ENCODE data around the gene ZNF184.
"Not testable (repeated sequence)": the region's sequence is repeated elsewhere in the genome, so short reads cannot be mapped to it uniquely, and the experiment has no call there.

ZNF184 gene

GRCh38 chr6:27433714-27434113, 39.2 kb downstream of the ZNF184 start:
- DNase-seq (ENCODE audit: low spot score in 2 of 2) (no peak), ATAC-seq (replicated peaks; ENCODE audit: extremely low read depth, poor library complexity, severe bottlenecking) (no peak)
- no peak overlapping the region for H3K4me3 Mint-ChIP-seq
- peaks cover 40% of the 10 kb centered on the region for H3K27me3 Mint-ChIP-seq
- no peaks in the 10 kb centered on the region for H3K36me3 Mint-ChIP-seq (ENCODE audit: insufficient read depth)
- H3K27ac Mint-ChIP-seq (ENCODE audit: low read depth) = no peak overlapping the region
- no peaks in the 10 kb centered on the region for H3K4me1 Mint-ChIP-seq
- peaks cover 13% of the 10 kb centered on the region for H3K9me3 Mint-ChIP-seq

DNA sequence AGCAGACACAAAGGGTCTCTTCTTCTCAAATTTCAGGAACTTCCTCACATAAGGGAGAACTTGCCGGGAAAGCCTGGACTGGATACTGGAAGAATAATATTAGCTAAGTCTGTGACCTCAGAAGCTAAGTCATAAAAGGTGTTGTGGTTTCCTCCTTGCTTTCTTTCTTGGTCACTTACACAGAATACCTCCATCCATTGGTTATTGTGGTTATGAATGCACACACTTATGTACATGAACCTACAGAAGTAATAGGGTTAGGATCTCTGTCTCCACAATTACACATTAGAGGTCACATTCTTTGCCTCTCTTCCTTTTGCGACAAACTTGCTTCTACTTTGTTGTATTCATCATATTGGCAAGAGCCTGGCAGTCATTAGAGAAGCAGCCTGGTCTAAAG, 43.9 kb downstream of the ZNF184 start:
- H3K9me3 Mint-ChIP-seq = peaks cover 4% of the 10 kb centered on the region
- no peak overlapping the region for H3K27ac Mint-ChIP-seq (ENCODE audit: low read depth)

DNA sequence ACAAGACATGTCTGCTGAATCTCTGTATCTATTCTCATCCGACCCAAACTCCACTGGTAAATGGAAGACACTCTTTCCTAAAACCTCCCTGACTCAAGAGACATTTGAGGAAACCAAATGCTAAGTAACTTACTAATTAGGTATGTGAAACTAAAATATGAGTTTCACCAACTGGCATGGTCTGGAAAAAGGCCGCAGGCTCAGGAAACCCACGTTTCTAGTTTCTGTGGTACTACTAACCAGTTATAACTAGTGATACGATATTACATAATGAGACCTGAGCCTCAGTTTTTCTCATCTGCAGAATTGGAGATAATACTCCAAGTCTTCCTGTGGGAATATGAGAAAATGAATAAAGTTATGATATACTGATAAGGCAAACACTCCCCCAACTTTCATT, 44.4 kb downstream of the ZNF184 start:
- Mint-ChIP-seq H3K27me3 (peaks cover 11% of the 10 kb centered on the region), H3K9me3 (no peaks in the 10 kb centered on the region), H3K4me3 (no peak overlapping the region), H3K36me3 (ENCODE audit: insufficient read depth) (no peaks in the 10 kb centered on the region), H3K27ac (ENCODE audit: low read depth) (no peak overlapping the region), H3K4me1 (no peaks in the 10 kb centered on the region)
- no peak for DNase-seq (ENCODE audit: low spot score in 2 of 2)
- ATAC-seq (replicated peaks; ENCODE audit: extremely low read depth, poor library complexity, severe bottlenecking) = no peak

More for the DNA sequence above, 43.9 kb downstream of the ZNF184 start:
- H3K4me3 Mint-ChIP-seq = no peak overlapping the region
- no peak for ATAC-seq (replicated peaks; ENCODE audit: extremely low read depth, poor library complexity, severe bottlenecking)
- DNase-seq (ENCODE audit: low spot score in 2 of 2) = no peak
- H3K36me3 Mint-ChIP-seq (ENCODE audit: insufficient read depth) = no peaks in the 10 kb centered on the region
- peaks cover 15% of the 10 kb centered on the region for H3K27me3 Mint-ChIP-seq
- H3K4me1 Mint-ChIP-seq = no peaks in the 10 kb centered on the region

- no peak for ATAC-seq (replicated peaks; ENCODE audit: extremely low read depth, poor library complexity, severe bottlenecking)
- Mint-ChIP-seq H3K27ac (ENCODE audit: low read depth) (no peak overlapping the region), H3K27me3 (peaks cover 8% of the 10 kb centered on the region), H3K4me1 (no peaks in the 10 kb centered on the region), H3K36me3 (ENCODE audit: insufficient read depth) (no peaks in the 10 kb centered on the region), H3K4me3 (no peak overlapping the region), H3K9me3 (no peaks in the 10 kb centered on the region)
- no peak for DNase-seq (ENCODE audit: low spot score in 2 of 2)
Measured at GRCh38 chr6:27426045-27426620, 46.8 kb downstream of the ZNF184 start.

GRCh38 chr6:27424851-27425250, 48.1 kb downstream of the ZNF184 start:
- not testable (repeated sequence) for ATAC-seq (replicated peaks; ENCODE audit: extremely low read depth, poor library complexity, severe bottlenecking); H3K4me1 Mint-ChIP-seq; H3K36me3 Mint-ChIP-seq (ENCODE audit: insufficient read depth); H3K9me3 Mint-ChIP-seq; H3K27ac Mint-ChIP-seq (ENCODE audit: low read depth); DNase-seq (ENCODE audit: low spot score in 2 of 2); H3K4me3 Mint-ChIP-seq
- H3K27me3 Mint-ChIP-seq = peaks cover 21% of the 10 kb centered on the region

DNA sequence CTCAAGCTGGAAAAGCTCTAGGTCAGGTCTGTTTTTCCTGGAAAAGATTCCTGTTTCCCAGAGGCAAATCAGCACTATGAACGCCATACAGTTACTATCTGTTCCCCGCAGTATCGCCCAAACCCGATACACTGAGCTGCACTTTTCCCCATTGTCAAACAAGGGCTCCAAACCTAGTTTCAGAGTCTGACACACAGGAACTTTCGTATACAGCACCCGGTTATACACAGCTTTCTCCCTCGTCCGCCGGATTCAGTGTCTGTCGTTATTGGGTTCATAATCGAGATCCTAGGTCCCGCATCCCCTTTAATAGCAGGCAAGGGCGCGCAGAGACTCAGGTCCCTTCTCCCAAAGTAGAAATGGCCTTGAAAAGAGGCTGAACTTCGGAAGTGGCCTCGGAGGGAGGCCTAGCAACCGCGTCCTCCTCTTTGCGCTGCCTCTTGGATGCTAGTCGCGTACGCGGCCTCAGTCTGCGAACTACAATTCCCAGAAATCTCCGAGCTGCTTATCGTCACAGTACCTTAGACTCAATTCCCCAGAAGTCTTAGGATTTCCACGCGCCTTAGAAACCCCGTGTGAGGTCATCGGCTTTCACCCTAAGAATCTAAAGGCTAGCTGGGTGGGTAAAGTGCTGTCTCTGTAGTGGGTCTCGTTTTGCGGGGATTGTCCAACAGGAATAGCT, 50.1 kb downstream of the ZNF184 start:
- DNase-seq (ENCODE audit: low spot score in 2 of 2) = no peak
- H3K4me3 Mint-ChIP-seq = no peak overlapping the region
- peaks cover 29% of the 10 kb centered on the region for H3K27me3 Mint-ChIP-seq
- no peaks in the 10 kb centered on the region for H3K9me3 Mint-ChIP-seq
- no peak overlapping the region for H3K27ac Mint-ChIP-seq (ENCODE audit: low read depth)
- ATAC-seq (replicated peaks; ENCODE audit: extremely low read depth, poor library complexity, severe bottlenecking) = no peak
- H3K4me1 Mint-ChIP-seq = no peaks in the 10 kb centered on the region
- H3K36me3 Mint-ChIP-seq (ENCODE audit: insufficient read depth) = no peaks in the 10 kb centered on the region

DNA sequence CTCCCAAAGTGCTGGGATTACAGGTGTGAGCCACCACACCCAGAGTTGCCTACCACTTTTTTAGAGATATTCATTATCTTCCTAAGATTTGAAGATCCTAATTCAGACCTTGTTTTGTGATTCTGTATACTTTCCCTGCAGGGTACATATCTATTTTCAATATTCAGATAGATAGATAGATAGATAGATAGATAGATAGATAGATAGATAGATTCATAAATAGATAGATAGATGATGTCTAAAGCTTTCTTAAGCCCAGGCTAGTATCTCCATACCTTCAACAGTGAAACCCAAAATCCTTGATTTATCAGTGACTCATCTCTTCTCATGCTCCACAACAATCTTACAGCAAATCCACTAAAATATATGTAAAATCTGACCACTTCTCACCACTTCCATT, 53.5 kb downstream of the ZNF184 start:
- Mint-ChIP-seq H3K4me1 (no peaks in the 10 kb centered on the region), H3K27ac (ENCODE audit: low read depth) (no peak overlapping the region), H3K27me3 (peaks cover 41% of the 10 kb centered on the region), H3K36me3 (ENCODE audit: insufficient read depth) (no peaks in the 10 kb centered on the region), H3K9me3 (no peaks in the 10 kb centered on the region), H3K4me3 (no peak overlapping the region)
- ATAC-seq (replicated peaks; ENCODE audit: extremely low read depth, poor library complexity, severe bottlenecking) (no peak), DNase-seq (ENCODE audit: low spot score in 2 of 2) (no peak)

- ATAC-seq (replicated peaks; ENCODE audit: extremely low read depth, poor library complexity, severe bottlenecking) (no peak), DNase-seq (ENCODE audit: low spot score in 2 of 2) (no peak)
- no peaks in the 10 kb centered on the region for H3K4me1 Mint-ChIP-seq
- H3K9me3 Mint-ChIP-seq = no peaks in the 10 kb centered on the region
- H3K4me3 Mint-ChIP-seq = no peak overlapping the region
- no peaks in the 10 kb centered on the region for H3K36me3 Mint-ChIP-seq (ENCODE audit: insufficient read depth)
- H3K27me3 Mint-ChIP-seq = peaks cover 30% of the 10 kb centered on the region
- no peak overlapping the region for H3K27ac Mint-ChIP-seq (ENCODE audit: low read depth)
Measured at GRCh38 chr6:27415898-27416297, 57.0 kb downstream of the ZNF184 start.

DNA sequence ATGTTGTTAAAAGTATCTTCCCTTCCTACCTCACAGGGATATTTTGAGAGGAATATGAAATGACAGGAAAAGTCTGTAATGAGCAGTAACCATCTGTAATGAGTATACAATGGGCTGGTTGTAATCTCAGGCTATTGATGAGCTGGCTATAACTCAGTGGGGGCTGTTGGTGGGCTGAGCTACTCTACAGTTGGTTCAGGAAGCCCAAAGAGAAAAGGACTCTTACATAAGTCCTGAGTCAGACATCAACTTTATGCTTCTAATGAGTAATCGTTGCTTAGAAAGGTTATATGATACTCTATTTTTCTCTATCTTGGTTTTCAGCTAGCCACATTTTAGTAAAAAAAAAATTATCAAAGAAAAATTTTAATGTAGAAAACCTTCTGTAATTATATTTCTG, 57.9 kb downstream of the ZNF184 start:
- Mint-ChIP-seq H3K27me3 (peaks cover 21% of the 10 kb centered on the region), H3K36me3 (ENCODE audit: insufficient read depth) (no peaks in the 10 kb centered on the region), H3K4me1 (no peaks in the 10 kb centered on the region), H3K4me3 (no peak overlapping the region), H3K27ac (ENCODE audit: low read depth) (no peak overlapping the region), H3K9me3 (no peaks in the 10 kb centered on the region)
- ATAC-seq (replicated peaks; ENCODE audit: extremely low read depth, poor library complexity, severe bottlenecking) (no peak), DNase-seq (ENCODE audit: low spot score in 2 of 2) (no peak)

GRCh38 chr6:27414300-27414699, 58.6 kb downstream of the ZNF184 start:
- no peaks in the 10 kb centered on the region for H3K9me3 Mint-ChIP-seq

GRCh38 chr6:27407153-27407814, 65.6 kb downstream of the ZNF184 start:
- H3K4me3 Mint-ChIP-seq = no peak overlapping the region
- peaks cover 1% of the 10 kb centered on the region for H3K36me3 Mint-ChIP-seq (ENCODE audit: insufficient read depth)
- H3K9me3 Mint-ChIP-seq = peaks cover 9% of the 10 kb centered on the region
- DNase-seq (ENCODE audit: low spot score in 2 of 2) = no peak
- peaks cover 3% of the 10 kb centered on the region for H3K27me3 Mint-ChIP-seq
- ATAC-seq (replicated peaks; ENCODE audit: extremely low read depth, poor library complexity, severe bottlenecking) = no peak
- H3K4me1 Mint-ChIP-seq = no peaks in the 10 kb centered on the region
- H3K27ac Mint-ChIP-seq (ENCODE audit: low read depth) = no peak overlapping the region

More at GRCh38 chr6:27414300-27414699, 58.6 kb downstream of the ZNF184 start:
- peaks cover 14% of the 10 kb centered on the region for H3K27me3 Mint-ChIP-seq
- H3K4me1 Mint-ChIP-seq = no peaks in the 10 kb centered on the region
- DNase-seq (ENCODE audit: low spot score in 2 of 2) = no peak
- no peak overlapping the region for H3K4me3 Mint-ChIP-seq
- ATAC-seq (replicated peaks; ENCODE audit: extremely low read depth, poor library complexity, severe bottlenecking) = no peak
- H3K27ac Mint-ChIP-seq (ENCODE audit: low read depth) = no peak overlapping the region
- H3K36me3 Mint-ChIP-seq (ENCODE audit: insufficient read depth) = no peaks in the 10 kb centered on the region

DNA sequence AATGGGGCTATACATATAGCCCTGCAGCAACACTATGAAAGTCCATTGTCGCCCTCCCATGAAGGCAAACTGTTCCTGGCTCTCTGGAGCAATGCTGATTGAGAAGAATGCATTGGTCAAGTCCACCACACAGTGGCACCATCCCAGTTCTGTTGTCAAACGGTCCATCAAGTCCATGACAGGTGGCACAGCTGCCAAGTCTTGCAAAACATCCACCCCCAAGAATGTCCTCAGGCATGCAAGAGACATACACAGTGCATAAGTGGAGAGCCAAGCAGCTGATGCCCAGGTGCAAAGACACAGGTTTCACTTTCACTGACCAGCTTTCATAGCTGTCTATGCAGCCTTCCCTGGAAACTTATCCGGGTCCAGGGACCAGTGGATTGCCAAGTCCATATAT, 66.8 kb downstream of the ZNF184 start:
- Mint-ChIP-seq H3K4me1 (no peaks in the 10 kb centered on the region), H3K9me3 (peaks cover 19% of the 10 kb centered on the region), H3K27ac (ENCODE audit: low read depth) (no peak overlapping the region), H3K36me3 (ENCODE audit: insufficient read depth) (peaks cover 3% of the 10 kb centered on the region), H3K4me3 (no peak overlapping the region), H3K27me3 (peaks cover 12% of the 10 kb centered on the region)
- DNase-seq (ENCODE audit: low spot score in 2 of 2) (no peak), ATAC-seq (replicated peaks; ENCODE audit: extremely low read depth, poor library complexity, severe bottlenecking) (no peak)
